ENCODE results near the gene FEV.

The FEV gene

GRCh38 chr2:218985021-218985324, at the start of gene FEV:
Gene FEV (minus strand): TSS chr2:218985184. CDS start chr2:218985075, 109 bp downstream.
- no peak for TF ChIP-seq CTCF (conservative IDR thresholded peaks at IDR 0.05; ENCODE audit: low read depth, low read length)
- DNase-seq (ENCODE audit: low read depth), result no peak
- H3K4me3 ChIP-seq (ENCODE audit: low read length), result no peak within 1 kb of the TSS

DNA sequence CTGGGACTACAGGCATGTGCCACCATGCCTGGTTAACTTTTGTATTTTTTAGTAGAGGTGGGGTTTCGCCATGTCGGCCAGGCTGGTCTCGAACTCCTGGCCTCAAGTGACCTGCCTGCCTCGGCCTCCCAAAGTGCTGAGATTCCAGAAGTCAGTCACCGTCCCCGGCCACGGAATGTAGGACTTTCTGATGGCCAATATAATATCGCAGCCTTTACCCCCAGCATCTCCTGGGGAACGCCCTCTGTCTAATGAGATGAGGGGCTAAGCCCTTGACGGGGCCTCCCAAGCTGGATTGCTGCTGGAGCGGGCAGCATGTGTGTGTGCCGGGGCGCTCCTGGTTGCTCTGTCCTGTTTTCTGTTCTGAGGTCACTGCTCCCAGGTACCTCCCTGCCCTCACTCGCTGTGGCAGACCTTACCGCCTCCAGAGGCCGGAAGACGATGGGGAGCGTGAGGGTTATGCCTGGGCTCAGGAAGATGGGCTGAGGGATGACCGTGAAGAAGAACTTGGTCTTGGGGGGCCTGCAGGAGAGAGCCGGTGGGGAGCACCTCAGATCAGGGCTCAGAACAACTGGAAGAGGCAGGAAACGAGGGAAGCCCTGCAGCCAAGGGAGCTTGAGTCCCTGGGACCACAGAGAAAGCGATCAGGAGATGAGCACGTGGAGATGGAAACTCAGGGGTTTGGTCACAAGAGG, 47.2 kb upstream of the FEV start:
- TF ChIP-seq CTCF (conservative IDR thresholded peaks at IDR 0.05; ENCODE audit: low read depth, low read length), result no peak
- DNase-seq (ENCODE audit: low read depth), result no peak
- no peak overlapping the region for H3K4me3 ChIP-seq (ENCODE audit: low read length)

DNA sequence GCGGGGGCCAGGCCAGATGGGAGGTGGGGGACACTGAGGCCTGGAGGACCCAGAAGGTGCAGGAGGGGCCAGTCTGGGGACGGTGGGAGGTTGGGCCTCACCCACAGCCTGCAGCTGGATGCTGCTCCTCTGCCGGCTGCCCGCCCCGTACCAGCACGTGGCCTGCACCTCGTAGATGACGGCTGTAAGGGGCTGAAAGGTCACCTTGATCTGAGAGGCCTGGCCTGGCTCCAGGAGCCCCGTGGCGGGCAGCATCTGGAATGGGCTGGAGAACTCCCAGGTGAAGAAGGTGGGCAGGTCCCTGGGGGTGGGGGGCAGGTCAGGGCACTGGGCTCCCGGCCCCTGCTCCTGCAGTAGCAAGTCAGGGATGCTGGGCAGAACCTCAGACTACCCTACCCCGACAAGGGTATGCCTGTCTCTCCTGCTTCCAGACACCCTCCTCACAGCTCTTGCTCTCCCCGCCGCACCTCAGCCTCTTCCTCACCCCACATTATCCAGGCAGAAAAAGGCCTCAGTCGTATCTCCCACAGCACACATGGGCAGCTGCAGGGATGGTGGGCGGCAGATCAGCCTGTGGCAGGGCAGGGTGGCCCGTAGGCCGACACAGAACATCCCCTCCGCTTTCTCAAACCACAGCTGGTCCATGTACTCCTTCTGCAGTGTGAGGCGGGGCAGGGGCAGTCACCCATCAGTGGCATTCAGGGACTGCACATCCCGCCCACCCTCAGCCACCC, 46.2 kb upstream of the FEV start:
- DNase-seq (ENCODE audit: low read depth), result no peak
- no peak overlapping the region for H3K4me3 ChIP-seq (ENCODE audit: low read length)
- TF ChIP-seq CTCF (conservative IDR thresholded peaks at IDR 0.05; ENCODE audit: low read depth, low read length), result no peak

DNA sequence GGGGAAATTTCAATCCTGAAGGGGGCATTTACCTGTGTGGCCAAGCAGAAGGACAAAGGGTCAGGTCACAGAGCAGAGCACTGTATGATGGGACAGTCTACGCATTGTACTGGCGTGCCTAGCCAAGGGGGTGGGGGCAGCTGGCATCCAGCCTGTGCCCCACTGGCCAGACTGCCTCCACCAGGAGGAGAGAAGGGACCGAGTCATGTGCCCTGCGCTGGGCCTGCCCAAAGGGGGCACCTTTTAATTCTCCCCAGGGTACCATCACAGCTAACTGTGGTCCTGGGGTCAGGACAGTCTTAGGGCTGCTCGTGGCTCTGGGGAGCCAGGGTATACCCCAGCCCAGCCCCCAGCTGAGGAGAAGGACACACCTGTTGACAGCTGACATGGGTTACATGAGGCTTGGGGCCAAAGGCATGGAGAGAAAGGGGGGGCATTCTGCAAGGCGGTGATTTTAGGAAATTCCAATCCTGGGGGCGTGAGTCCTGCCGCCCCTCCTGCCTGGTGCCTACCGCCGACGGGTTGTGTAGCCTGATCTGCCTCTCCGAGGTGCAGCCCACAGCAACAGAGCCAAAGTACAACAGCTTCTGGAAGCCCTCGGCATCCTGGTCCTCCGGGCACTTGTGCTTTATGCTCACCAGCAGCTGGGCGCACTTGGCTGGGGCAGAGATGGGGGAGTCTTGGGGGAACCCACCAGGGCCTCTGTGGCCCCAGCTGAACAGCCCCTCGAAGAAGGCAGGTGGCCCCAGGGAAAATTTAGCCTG, 45.4 kb upstream of the FEV start:
- no peak overlapping the region for H3K4me3 ChIP-seq (ENCODE audit: low read length)
- no peak for DNase-seq (ENCODE audit: low read depth)
- no peak for TF ChIP-seq CTCF (conservative IDR thresholded peaks at IDR 0.05; ENCODE audit: low read depth, low read length)

- no peak overlapping the region for H3K4me3 ChIP-seq (ENCODE audit: low read length)
- DNase-seq (ENCODE audit: low read depth), result peak; percentile 8
- TF ChIP-seq CTCF (conservative IDR thresholded peaks at IDR 0.05; ENCODE audit: low read depth, low read length), result peak; percentile 96
Observed at GRCh38 chr2:219029829-219030165, 44.8 kb upstream of the FEV start.

DNA sequence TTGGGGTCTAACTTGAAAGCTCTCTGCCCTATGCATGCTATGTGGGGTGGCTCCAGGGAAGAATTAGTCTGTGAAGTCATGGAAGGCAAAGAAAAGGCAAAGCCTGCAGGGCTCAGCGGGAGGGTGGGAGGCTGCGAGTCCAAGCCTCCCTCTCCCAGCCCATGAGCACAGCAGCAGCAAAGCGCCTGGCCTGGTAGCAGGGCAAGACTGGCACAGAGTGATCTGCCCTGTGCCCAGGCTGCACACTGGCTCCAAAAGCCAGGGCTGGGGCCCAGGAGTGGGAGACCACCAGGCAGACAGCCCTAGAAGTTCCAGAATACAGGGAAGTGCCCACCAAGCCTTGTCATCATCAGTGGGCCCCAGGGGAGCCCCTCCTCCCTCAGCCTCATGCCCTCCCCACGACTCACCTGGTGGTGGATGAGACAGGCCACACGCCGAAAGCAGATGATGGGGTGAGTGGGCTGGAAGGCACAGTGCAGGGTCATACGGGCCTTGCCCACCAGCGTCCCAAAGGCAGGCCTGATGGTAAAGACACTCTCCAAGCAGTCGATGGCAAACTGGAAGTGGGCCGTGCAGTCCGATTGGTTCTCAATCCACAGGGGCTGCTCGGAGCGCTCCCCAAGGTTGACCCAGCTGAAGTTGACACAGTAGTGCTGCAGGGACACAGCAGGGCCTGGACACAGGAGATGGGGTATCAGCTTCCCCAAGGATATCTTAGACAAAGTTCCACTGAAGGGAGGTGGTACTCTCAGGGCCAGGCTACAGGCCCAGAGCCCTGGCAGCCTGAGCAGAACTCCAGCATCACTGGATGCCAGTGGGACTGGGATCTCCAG, 44.2 kb upstream of the FEV start:
- no peak for DNase-seq (ENCODE audit: low read depth)
- no peak for TF ChIP-seq CTCF (conservative IDR thresholded peaks at IDR 0.05; ENCODE audit: low read depth, low read length)
- H3K4me3 ChIP-seq (ENCODE audit: low read length), result no peak overlapping the region

All from retinal pigment epithelial cell (primary cell).